Measurements from ENCODE around the gene MOSPD2. TPM values are rescaled to one million over a fixed set of nuclear protein-coding genes. Genes with fewer than 3 reads are reported as not detected.

Gene MOSPD2
- 22.2 and 27.8 TPM in 2 replicates for total RNA-seq (2012; rRNA removed)
- 11.1 and 14.1 TPM in 2 replicates for polyA plus RNA-seq (2012; rRNA removed)
- polyA plus RNA-seq (2012; cell fraction: cytosol; rRNA removed), result 1.1 and 2.2 TPM in 2 replicates
- 2.0 and 32.7 TPM in 2 replicates for polyA plus RNA-seq (2012; cell fraction: nucleus; rRNA removed; ENCODE audit: low replicate concordance)
- percentile 69 among the genes with signal in this experiment for Bru-seq, nascent RNA
- percentile 63 among the genes with signal in this experiment for BruChase-seq, experiment 1, labeled RNA remaining after a 6-hour chase
- percentile 69 among the genes with signal in this experiment for BruChase-seq, experiment 2, labeled RNA remaining after a 2-hour chase
- long read RNA-seq, full-length matches to known transcripts, result 25 of 34 reads
- long read RNA-seq, partial matches to known transcripts, result 3 of 34 reads
- long read RNA-seq, other reads (novel, unspliced or antisense), result 6 of 34 reads

- CTCF ChIA-PET, result no interaction called here
- no TSS peak for BruUV-seq (replicated peaks)
- H3K9me3 ChIP-seq (ENCODE audit: control insufficient read depth, insufficient read depth, low read length), result no peaks in the 10 kb centered on the region
- H4K5ac ChIP-seq (ENCODE audit: low read depth, low read length), result peak within 1 kb of the TSS; percentile 48
- H3K18ac ChIP-seq (ENCODE audit: low read depth, low read length), result peak within 1 kb of the TSS; percentile 34
- in situ Hi-C loops (cut with MboI; ENCODE audit: low sequenced_read_pairs) (no loop called here), dilution Hi-C loops (cut with HindIII; ENCODE audit: low sequenced_read_pairs, unreplicated experiment) (no loop called here), intact Hi-C loops (cut with micrococcal nuclease) (loop anchor here (2.0 to 5.0 kb wide), 3 partner anchors 184 to 269 kb away; no protein-coding TSS in a partner anchor)
- peak within 1 kb of the TSS; percentile 86 for H3K4ac ChIP-seq (ENCODE audit: low read depth, low read length)
- H3K79me1 ChIP-seq (ENCODE audit: low read depth in 1 of 2, low read length in 2 of 2), result peaks cover 18 to 21% of the 10 kb centered on the region in 2 experiments
- no peak within 1 kb of the TSS for H2BK20ac ChIP-seq (ENCODE audit: low read depth, low read length)
- H3K4me3 ChIP-seq (ENCODE audit: insufficient read depth, low read depth, low read length), result peak within 1 kb of the TSS; percentile 96
- peaks cover 2% of the 10 kb centered on the region for H3K36me3 ChIP-seq (ENCODE audit: control insufficient read depth, insufficient read depth, low read length)
- no peaks in the 10 kb centered on the region for H4K20me1 ChIP-seq (ENCODE audit: insufficient read depth, low read length)
- H4K91ac ChIP-seq (ENCODE audit: insufficient read depth, low read depth, low read length), result peak within 1 kb of the TSS; percentile 52
- 19% methylated on average over 43 of the region's 78 CpGs; no CpG with 5 or more reads in 1 of the 2 experiments for WGBS, 2 experiments (ENCODE audit: extremely low coverage in 2 of 2, insufficient read length in 1 of 2)
- H2AK5ac ChIP-seq (ENCODE audit: low read depth, low read length), result peak within 1 kb of the TSS; percentile 66; the same call in 1 of the 2 replicates
- peak within 1 kb of the TSS; percentile 95 for H2AK9ac ChIP-seq (replicated peaks; ENCODE audit: low read depth, low read length, poor library complexity)
- peak within 1 kb of the TSS; percentile 74 for H3K27ac ChIP-seq (ENCODE audit: insufficient read depth, low read length)
- peak within 1 kb of the TSS; percentile 30; the same call in 1 of the 2 replicates for H2BK120ac ChIP-seq (ENCODE audit: low read depth, low read length)
- peak; percentile 98 for ATAC-seq (ENCODE audit: low read depth)
- H2BK5ac ChIP-seq (ENCODE audit: low read depth, low read length, poor library complexity, severe bottlenecking), result peak within 1 kb of the TSS; percentile 61
- H3K23ac ChIP-seq (ENCODE audit: low read depth, low read length), result peak within 1 kb of the TSS; percentile 91
- peak within 1 kb of the TSS; percentile 94 for H3K4me2 ChIP-seq (ENCODE audit: low read depth, low read length)
- peak within 1 kb of the TSS; percentile 92 for H3K9ac ChIP-seq (ENCODE audit: low read depth, low read length)
- no peak within 1 kb of the TSS; the same call in 2 of the 3 replicates for H2BK15ac ChIP-seq (ENCODE audit: low read depth, low read length)
- no peaks in the 10 kb centered on the region for H3K27me3 ChIP-seq (ENCODE audit: control insufficient read depth, insufficient read depth, low read length)
- POLR2A ChIA-PET (ENCODE audit: unreplicated experiment), result no interaction called here
- DNase-seq, result peak; percentile 91
- peak within 1 kb of the TSS; percentile 97 for H2AFZ ChIP-seq (replicated peaks; ENCODE audit: low read length, poor library complexity)
- H4K8ac ChIP-seq (ENCODE audit: low read depth in 2 of 2, low read length in 2 of 2), result peak within 1 kb of the TSS; percentile 18 to 88; a peak in 1 of 4 replicates
- no peaks in the 10 kb centered on the region for H3K9me1 ChIP-seq (ENCODE audit: insufficient read depth, low read length)
- peak within 1 kb of the TSS; percentile 92 for H3K14ac ChIP-seq (replicated peaks; ENCODE audit: low read depth, low read length)
- peak within 1 kb of the TSS; percentile 60 for H3K56ac ChIP-seq (ENCODE audit: extremely low read depth, insufficient read depth, low read length)
- no peaks in the 10 kb centered on the region for H3K4me1 ChIP-seq (ENCODE audit: control insufficient read depth, insufficient read depth, low read length)
- TF ChIP-seq CHD1 (IDR thresholded peaks at IDR 0.05; ENCODE audit: low read depth, low read length) (no peak), RFX5 (IDR thresholded peaks at IDR 0.05; ENCODE audit: low read depth, low read length) (no peak), ELK1 (IDR thresholded peaks at IDR 0.05; ENCODE audit: borderline replicate concordance, low read depth, low read length) (no peak), SMC3 (IDR thresholded peaks at IDR 0.05; ENCODE audit: low read depth, low read length) (no peak), NFE2L2 (IDR thresholded peaks at IDR 0.05; ENCODE audit: low read depth, low read length) (no peak), USF2 (IDR thresholded peaks at IDR 0.05; ENCODE audit: low read depth, low read length) (peak; percentile 48; the same call in 1 of the 2 replicates), MAFK (IDR thresholded peaks at IDR 0.05; ENCODE audit: low read depth, low read length) (no peak), BHLHE40 (IDR thresholded peaks at IDR 0.05; ENCODE audit: low read depth, low read length) (peak; percentile 85; the same call in 1 of the 2 replicates), MAZ (IDR thresholded peaks at IDR 0.05; ENCODE audit: borderline replicate concordance, low read depth, low read length) (peak; percentile 10; the same call in 1 of the 2 replicates), RCOR1 (IDR thresholded peaks at IDR 0.05; ENCODE audit: insufficient replicate concordance, low read length) (no peak), MXI1 (IDR thresholded peaks at IDR 0.05; ENCODE audit: borderline replicate concordance, low read depth, low read length) (peak; percentile 87), CEBPB (IDR thresholded peaks at IDR 0.05; ENCODE audit: low read depth, low read length) (peak; percentile 89), RAD21 (IDR thresholded peaks at IDR 0.05; ENCODE audit: low read length) (no peak)
These were observed at the start of gene MOSPD2, which contains the start of gene FANCB for GRCh38 chrX:14872851-14873675. MOSPD2 (plus strand) TSS chrX:14873421; CDS start chrX:14873529, 108 bp downstream. FANCB (minus strand) TSS chrX:14873069; CDS start chrX:14865510, 7,559 bp downstream.
